H1 (cell line): ENCODE measurements around the gene CCDC73. TPM values are rescaled to one million over a fixed set of nuclear protein-coding genes. Genes with fewer than 3 reads are reported as not detected.

Experiments
- CTCF ChIA-PET: fragments of 300-600 bp; sonication (Branson Sonifier 250); formaldehyde crosslinking; loops from one replicate; lab custom pipeline; 2021; ENCODE audit not compliant: partially characterized antibody; lab: Charles Lee
- POLR2A ChIA-PET: fragments of 300-600 bp; sonication (Branson Sonifier 250); formaldehyde crosslinking; loops from one replicate; lab custom pipeline; 2021; ENCODE audit warnings: inconsistent platforms; ENCODE audit not compliant: partially characterized antibody; lab: Charles Lee
- DNase-seq, 2 experiments: peaks; one replicate each; pipeline versions ENCODE4 v3.0.0 to v3.0.0-alpha.2; 2010 to 2022; ENCODE audit warnings: low spot score in 2 of 2, low read depth in 1 of 2, mixed read lengths in 1 of 2
- FAIRE-seq: peaks from 2 replicates; lab custom pipeline; 2011; peaks lifted over from hg19 to GRCh38; lab: Jason Lieb, UNC
- H2AFZ ChIP-seq: 2 replicates; pipeline ENCODE4 v1.8.1; 2012; ENCODE audit warnings: low read length, inconsistent platforms
- H2AK5ac ChIP-seq: 2 replicates; pipeline ENCODE4 v1.6.1; 2013; ENCODE audit warnings: low read depth, low read length
- H2BK120ac ChIP-seq: replicated peaks from 2 replicates; pipeline ENCODE3; 2013; ENCODE audit warnings: low read depth, low read length, inconsistent platforms
- H2BK12ac ChIP-seq: 2 replicates; pipeline ENCODE4 v1.6.1; 2013; ENCODE audit warnings: low read depth, low read length
- H2BK15ac ChIP-seq: 2 replicates; pipeline ENCODE4 v1.6.1; 2013; ENCODE audit warnings: low read length
- H2BK20ac ChIP-seq: 2 replicates; pipeline ENCODE4 v1.6.1; 2013; ENCODE audit warnings: low read length
- H2BK5ac ChIP-seq: 2 replicates; pipeline ENCODE4 v1.6.1; 2013; ENCODE audit warnings: low read depth, low read length
- H3K14ac ChIP-seq: 2 replicates; pipeline ENCODE4 v1.6.1; 2013; ENCODE audit warnings: inconsistent platforms; ENCODE audit not compliant: insufficient read length
- H3K18ac ChIP-seq: 2 replicates; pipeline ENCODE4 v1.6.1; 2013; ENCODE audit warnings: low read length; ENCODE audit errors: extremely low read depth
- H3K23ac ChIP-seq: 2 replicates; pipeline ENCODE4 v1.6.1; 2013; ENCODE audit warnings: inconsistent platforms; ENCODE audit not compliant: insufficient read length
- H3K23me2 ChIP-seq: 2 replicates; pipeline ENCODE4 v1.6.1; 2013; ENCODE audit warnings: low read depth, low read length
- H3K27ac ChIP-seq: 2 replicates; pipeline ENCODE4 v1.6.1; 2011; ENCODE audit warnings: low read depth, low read length, inconsistent platforms
- H3K27me3 ChIP-seq, 4 experiments: replicated peaks in 1 of 4; 1 replicate in 1 of 4; 2 replicates in 3 of 4; pipeline versions ENCODE4 v1.6.1 to v1.8.1; 2011 to 2013; ENCODE audit warnings: low read length in 3 of 4, mild to moderate bottlenecking in 3 of 4, inconsistent platforms in 2 of 4, mixed read lengths in 2 of 4, moderate library complexity in 1 of 4; ENCODE audit not compliant: control insufficient read depth in 3 of 4, insufficient read depth in 3 of 4; ENCODE audit errors: extremely low read depth in 1 of 4
- H3K36me3 ChIP-seq, 4 experiments: 2 replicates each; pipeline versions ENCODE4 v1.6.1 to v1.8.1; 2011 to 2013; ENCODE audit warnings: mild to moderate bottlenecking in 4 of 4, low read length in 3 of 4, moderate library complexity in 2 of 4, control low read depth in 1 of 4, inconsistent platforms in 1 of 4; ENCODE audit not compliant: insufficient read depth in 4 of 4, control insufficient read depth in 2 of 4
- H3K4ac ChIP-seq: replicated peaks from 2 replicates; pipeline ENCODE3; 2013; ENCODE audit warnings: low read length, low read depth, mixed read lengths, inconsistent platforms; ENCODE audit not compliant: insufficient read length
- H3K4me1 ChIP-seq, 4 experiments: replicated peaks in 1 of 4; 1 replicate in 1 of 4; 2 replicates in 3 of 4; pipeline versions ENCODE4 v1.6.1 to v1.8.1; 2011 to 2013; ENCODE audit warnings: low read length in 3 of 4, inconsistent platforms in 2 of 4, mixed read lengths in 1 of 4; ENCODE audit not compliant: insufficient read depth in 4 of 4, control insufficient read depth in 3 of 4
- H3K4me2 ChIP-seq, 2 experiments: 2 replicates each; pipeline versions ENCODE4 v1.6.1 to v1.8.1; 2011 to 2013; ENCODE audit warnings: low read depth in 2 of 2, low read length in 2 of 2, control low read depth in 1 of 2, inconsistent platforms in 1 of 2, mild to moderate bottlenecking in 1 of 2; ENCODE audit not compliant: insufficient read depth in 1 of 2
- H3K4me3 ChIP-seq, 4 experiments: fragments of 200-600, 300-600 bp in 1 of 4; sonication (generic), shearing (Covaris generic), sonication (Bioruptor Twin) in 1 of 4; 2 replicates each; pipeline versions ENCODE4 v1.5.1 to v1.8.1; 2011 to 2016; ENCODE audit warnings: low read length in 4 of 4, low read depth in 3 of 4, control low read depth in 2 of 4, inconsistent platforms in 2 of 4, mild to moderate bottlenecking in 2 of 4, mixed read lengths in 1 of 4, moderate library complexity in 1 of 4; ENCODE audit not compliant: insufficient read depth in 2 of 4; ENCODE audit errors: extremely low read depth in 1 of 4
- H3K56ac ChIP-seq: replicated peaks from 2 replicates; pipeline ENCODE3; 2013; ENCODE audit warnings: low read depth, mild to moderate bottlenecking, mixed read lengths, low read length, inconsistent platforms; ENCODE audit not compliant: insufficient read length
- H3K79me1 ChIP-seq: 2 replicates; pipeline ENCODE4 v1.6.1; 2013; ENCODE audit warnings: low read depth, low read length, control low read depth
- H3K79me2 ChIP-seq, 2 experiments: 2 replicates each; pipeline versions ENCODE4 v1.6.1 to v1.8.1; 2012 to 2013; ENCODE audit warnings: low read length in 2 of 2, mild to moderate bottlenecking in 2 of 2, inconsistent platforms in 1 of 2; ENCODE audit not compliant: insufficient read depth in 2 of 2, control insufficient read depth in 1 of 2
- H3K9ac ChIP-seq, 4 experiments: replicated peaks in 1 of 4; 1 replicate in 1 of 4; 2 replicates in 3 of 4; pipeline versions ENCODE4 v1.6.1 to v1.8.1; 2011 to 2013; ENCODE audit warnings: low read depth in 3 of 4, low read length in 3 of 4, control low read depth in 2 of 4, mild to moderate bottlenecking in 2 of 4, moderate library complexity in 2 of 4, inconsistent platforms in 1 of 4; ENCODE audit errors: extremely low read depth in 1 of 4
- H3K9me3 ChIP-seq, 2 experiments: 2 replicates each; pipeline versions ENCODE4 v1.6.1 to v1.8.1; 2012 to 2013; ENCODE audit warnings: mild to moderate bottlenecking in 2 of 2, moderate library complexity in 2 of 2, control low read depth in 1 of 2, inconsistent platforms in 1 of 2, low read depth in 1 of 2, low read length in 1 of 2, mixed read lengths in 1 of 2; ENCODE audit not compliant: insufficient read depth in 2 of 2
- H4K20me1 ChIP-seq, 2 experiments: replicated peaks in 1 of 2; 2 replicates each; pipeline versions ENCODE3 to v1.8.1; 2011 to 2013; ENCODE audit warnings: inconsistent platforms in 2 of 2, low read length in 2 of 2, mild to moderate bottlenecking in 1 of 2; ENCODE audit not compliant: insufficient read depth in 2 of 2, control insufficient read depth in 1 of 2
- H4K5ac ChIP-seq: 2 replicates; pipeline ENCODE4 v1.6.1; 2013; ENCODE audit warnings: low read length, low read depth, mixed read lengths, inconsistent platforms; ENCODE audit not compliant: insufficient read length
- H4K8ac ChIP-seq: 2 replicates; pipeline ENCODE4 v1.8.0; 2013; ENCODE audit warnings: mild to moderate bottlenecking, moderate library complexity, low read length, inconsistent platforms; ENCODE audit not compliant: insufficient read depth; ENCODE audit errors: extremely low read depth
- H4K91ac ChIP-seq: replicated peaks from 2 replicates; pipeline ENCODE3; 2013; ENCODE audit warnings: low read length, mixed read lengths, inconsistent platforms; ENCODE audit not compliant: insufficient read length
- BACH1 ChIP-seq: IDR thresholded peaks from 2 replicates; pipeline ENCODE4 v1.6.1; 2012; ENCODE audit warnings: low read length, improper control_type of control experiment
- BCL11A ChIP-seq, 2 experiments: IDR thresholded peaks; one replicate each; pipeline ENCODE4 v1.6.1; 2011; ENCODE audit warnings: low read depth in 2 of 2, low read length in 2 of 2, mild to moderate bottlenecking in 2 of 2
- CTCF ChIP-seq, 3 experiments: IDR thresholded peaks; 1 replicate in 2 of 3; 2 replicates in 1 of 3; pipeline versions ENCODE4 v1.5.1 to v1.6.1; 2011; ENCODE audit warnings: low read length in 3 of 3, mild to moderate bottlenecking in 3 of 3, inconsistent platforms in 2 of 3, low read depth in 1 of 3, moderate library complexity in 1 of 3; ENCODE audit not compliant: insufficient read depth in 1 of 3; ENCODE audit errors: control extremely low read depth in 1 of 3
- EGR1 ChIP-seq: IDR thresholded peaks from 2 replicates; pipeline ENCODE4 v1.6.1; 2011; ENCODE audit warnings: low read depth, low read length, borderline replicate concordance
- JUND ChIP-seq: IDR thresholded peaks from 2 replicates; pipeline ENCODE4 v1.6.1; 2011; ENCODE audit warnings: mild to moderate bottlenecking, improper control_type of control experiment, low read length
- NANOG ChIP-seq: IDR thresholded peaks from 2 replicates; pipeline ENCODE4 v1.6.1; 2011; ENCODE audit warnings: low read length, low read depth, mild to moderate bottlenecking, inconsistent platforms; ENCODE audit not compliant: insufficient read depth, poor library complexity, severe bottlenecking
- NRF1 ChIP-seq: IDR thresholded peaks from 2 replicates; pipeline ENCODE4 v1.6.1; 2011; ENCODE audit warnings: mild to moderate bottlenecking, low read depth, low read length, improper control_type of control experiment
- PHF8 ChIP-seq: fragments of 200-600 bp; sonication (generic); conservative IDR thresholded peaks from 2 replicates; pipeline ENCODE4 v1.7.1; 2012; ENCODE audit warnings: low read depth, mild to moderate bottlenecking, inconsistent platforms, low read length, moderate library complexity
- SAP30 ChIP-seq: fragments of 300-600 bp; sonication (generic); IDR thresholded peaks from 2 replicates; pipeline ENCODE4 v1.7.1; 2012; ENCODE audit warnings: low read length, moderate library complexity, mild to moderate bottlenecking, inconsistent platforms; ENCODE audit not compliant: insufficient read depth, insufficient replicate concordance
- SIN3A ChIP-seq, 2 experiments: IDR thresholded peaks in 1 of 2; conservative IDR thresholded peaks in 1 of 2; 2 replicates each; pipeline ENCODE4 v1.6.1; 2011 to 2012; ENCODE audit warnings: low read length in 2 of 2, improper control_type of control experiment in 1 of 2, low read depth in 1 of 2, mild to moderate bottlenecking in 1 of 2
- polyA plus RNA-seq, 7 experiments: library from polyadenylated mRNA; depleted of rRNA in 3 of 7; stranded (reverse) in 5 of 7; unstranded in 2 of 7; fragments of >200 nt in 5 of 7; fragments of 200-250 nt in 2 of 7; gene quantifications; 1 replicate in 5 of 7; 2 replicates in 1 of 7; 4 replicates in 1 of 7; pipeline versions ENCODE4 v1.2.1 to v1.2.3, GENCODE V29; 2011 to 2013; ENCODE audit warnings: missing spikeins in 2 of 7, mixed read lengths in 2 of 7
- total RNA-seq: library from RNA; stranded (reverse); fragmentation: NEBNext Ultra II Directional; extraction: Animal tissue kit (Norgen Biotek cat#: 25700); gene quantifications from 2 replicates; pipeline ENCODE4 v1.2.1, GENCODE V29; 2021
- TF ChIP-seq, protein P1 (sequence below): IDR thresholded peaks from 2 replicates; pipeline ENCODE4 v1.6.1; 2011; ENCODE audit warnings: low read length, improper control_type of control experiment

The CCDC73 gene
- total and polyA plus RNA-seq, 2 of the 8 experiments (the other 6 are each of a cell fraction or from before 2014, with no cell fraction given) = not detected

DNA sequence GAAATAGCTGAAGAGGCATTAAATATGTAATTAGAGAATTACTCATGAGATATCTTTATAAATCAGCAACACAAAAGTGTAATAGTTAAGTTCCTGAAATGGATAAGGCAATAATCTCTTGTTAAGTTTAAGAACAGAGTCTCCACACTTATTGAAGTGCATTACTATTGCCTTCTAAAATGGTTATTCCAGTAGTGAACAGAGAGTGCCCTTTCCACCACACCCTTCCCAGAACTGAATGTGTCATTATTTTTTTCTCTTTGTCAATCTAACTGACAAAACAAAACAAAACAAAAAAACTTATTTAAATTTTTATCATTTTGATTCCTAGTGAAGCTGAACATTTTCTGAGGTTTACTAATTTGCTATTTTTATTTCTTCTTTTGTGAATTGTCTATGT, 26.0 kb upstream of the CCDC73 start:
- Histone ChIP-seq H4K8ac (no peak overlapping the region), H3K36me3 (no peaks in the 10 kb centered on the region), H2BK20ac (no peak overlapping the region), H2BK12ac (no peak overlapping the region), H3K27me3 (no peaks in the 10 kb centered on the region), H2BK5ac (no peak overlapping the region), H4K20me1 (no peaks in the 10 kb centered on the region), H3K23me2 (no peaks in the 10 kb centered on the region), H3K79me1 (no peaks in the 10 kb centered on the region), H3K56ac (no peak overlapping the region), H4K91ac (no peak overlapping the region), H2BK120ac (no peak overlapping the region), H3K14ac (no peak overlapping the region), H3K9me3 (no peaks in the 10 kb centered on the region), H4K5ac (no peak overlapping the region), H3K4me1 (no peaks in the 10 kb centered on the region), H2BK15ac (no peak overlapping the region), H3K4me2 (no peak overlapping the region), H2AK5ac (no peak overlapping the region), H3K27ac (no peak overlapping the region), H2AFZ (no peak overlapping the region), H3K4me3 (no peak overlapping the region), H3K23ac (no peak overlapping the region), H3K18ac (no peak overlapping the region), H3K9ac (no peak overlapping the region), H3K4ac (no peak overlapping the region), H3K79me2 (no peaks in the 10 kb centered on the region)
- ChIA-PET POLR2A (no interaction called here), CTCF (no interaction called here)
- FAIRE-seq (no peak), DNase-seq (no peak)
- TF ChIP-seq EGR1 (no peak), CTCF (IDR thresholded peaks at IDR 0.05; ENCODE audit: control extremely low read depth in 1 of 3, insufficient read depth in 1 of 3, low read depth in 1 of 3, low read length in 3 of 3) (no peak), PHF8 (no peak), JUND (no peak), NRF1 (no peak), BACH1 (no peak), BCL11A (IDR thresholded peaks at IDR 0.05; ENCODE audit: low read depth in 2 of 2, low read length in 2 of 2) (no peak), SAP30 (no peak), NANOG (no peak), SIN3A (conservative IDR thresholded peaks at IDR 0.05 in 1 of 2, IDR thresholded peaks at IDR 0.05 in 1 of 2; ENCODE audit: low read depth in 1 of 2, low read length in 2 of 2) (no peak)
- TF ChIP-seq, protein P1, sequence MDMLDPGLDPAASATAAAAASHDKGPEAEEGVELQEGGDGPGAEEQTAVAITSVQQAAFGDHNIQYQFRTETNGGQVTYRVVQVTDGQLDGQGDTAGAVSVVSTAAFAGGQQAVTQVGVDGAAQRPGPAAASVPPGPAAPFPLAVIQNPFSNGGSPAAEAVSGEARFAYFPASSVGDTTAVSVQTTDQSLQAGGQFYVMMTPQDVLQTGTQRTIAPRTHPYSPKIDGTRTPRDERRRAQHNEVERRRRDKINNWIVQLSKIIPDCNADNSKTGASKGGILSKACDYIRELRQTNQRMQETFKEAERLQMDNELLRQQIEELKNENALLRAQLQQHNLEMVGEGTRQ = no peak
